ENCODE data around the gene TADA3.

GRCh38 chr3:9768141-9768775, 24.0 kb downstream of the TADA3 start:
- TF ChIP-seq POLR2A (IDR thresholded peaks at IDR 0.05) (no peak), CTCF (IDR thresholded peaks at IDR 0.05) (no peak)
